ENCODE results near the gene CNTNAP5. TPM values are rescaled to one million over a fixed set of nuclear protein-coding genes. Genes with fewer than 3 reads are reported as not detected.

The CNTNAP5 gene
- total RNA-seq, 1 experiment from 2014 or later: 0.48 TPM

- no peak overlapping the region for H2AFZ ChIP-seq (ENCODE audit: low read length)
- H3K79me1 ChIP-seq (ENCODE audit: insufficient read depth, low read depth, low read length, poor library complexity, severe bottlenecking): no peaks in the 10 kb centered on the region
- no peak overlapping the region for H3K4ac ChIP-seq (ENCODE audit: low read depth, low read length)
- H3K56ac ChIP-seq (ENCODE audit: insufficient read length, low read depth, low read length): no peak overlapping the region
- H2BK20ac ChIP-seq (ENCODE audit: low read depth, low read length, poor library complexity, severe bottlenecking): no peak overlapping the region
- no peaks in the 10 kb centered on the region for H3K4me1 ChIP-seq (ENCODE audit: insufficient read depth, low read length)
- no peak overlapping the region for H2BK12ac ChIP-seq (ENCODE audit: insufficient read length, low read depth, low read length)
- no peak overlapping the region for H4K91ac ChIP-seq (ENCODE audit: insufficient read length, low read depth, low read length)
- H3K79me2 ChIP-seq (ENCODE audit: insufficient read depth, low read length): no peaks in the 10 kb centered on the region
- Mint-ChIP-seq H3K4me1 (peaks cover 19 to 20% of the 10 kb centered on the region in 2 experiments), H3K36me3 (ENCODE audit: insufficient read depth in 1 of 3, low read depth in 3 of 3) (no peaks in the 10 kb centered on the region), H3K27me3 (ENCODE audit: low read depth) (no peaks in the 10 kb centered on the region), H3K9me3 (no peaks in the 10 kb centered on the region), H3K4me3 (no peak overlapping the region), H3K27ac (no peak overlapping the region; a peak in 1 of 7 replicates)
- H2AK5ac ChIP-seq (ENCODE audit: insufficient read length, low read length): no peak overlapping the region
- H4K20me1 ChIP-seq (ENCODE audit: control insufficient read depth, insufficient read depth, insufficient read length): no peaks in the 10 kb centered on the region
- no peak overlapping the region for H3K23ac ChIP-seq (ENCODE audit: insufficient read length, low read depth, low read length)
- no peak overlapping the region for H3T11ph ChIP-seq (ENCODE audit: low read length)
- no CpG with 5 or more reads among the region's 6 CpGs for WGBS (ENCODE audit: extremely low coverage, insufficient read length, low lambda C conversion rate)
- no peak overlapping the region for H3K27ac ChIP-seq (ENCODE audit: insufficient read length, low read depth, low read length)
- no peak overlapping the region for H4K5ac ChIP-seq (ENCODE audit: insufficient read length, low read depth, low read length)
- no peak for DNase-seq
- H2BK15ac ChIP-seq (ENCODE audit: low read depth, low read length): no peak overlapping the region
- no peak overlapping the region for H2BK5ac ChIP-seq (ENCODE audit: insufficient read length, low read length)
- H3K4me2 ChIP-seq (ENCODE audit: insufficient read depth, insufficient read length, low read length): no peak overlapping the region
- H3K27me3 ChIP-seq (ENCODE audit: insufficient read depth, low read length): no peaks in the 10 kb centered on the region
- no peak overlapping the region for H2BK120ac ChIP-seq (ENCODE audit: low read depth, low read length, poor library complexity, severe bottlenecking)
- H3K18ac ChIP-seq (ENCODE audit: insufficient read length, low read depth, low read length): no peak overlapping the region
- H4K8ac ChIP-seq (replicated peaks; ENCODE audit: insufficient read length, low read depth, low read length): no peak overlapping the region
- no peak overlapping the region for H3K14ac ChIP-seq (ENCODE audit: insufficient read depth, low read length)
- H3K23me2 ChIP-seq (ENCODE audit: insufficient read length, low read depth, low read length, poor library complexity, severe bottlenecking): no peaks in the 10 kb centered on the region
- no peaks in the 10 kb centered on the region for H3K9me3 ChIP-seq (ENCODE audit: control insufficient read depth, low read depth, low read length)
- no peak overlapping the region for H3K9ac ChIP-seq (ENCODE audit: extremely low read depth, insufficient read length, low read length)
- TF ChIP-seq CTCF (conservative IDR thresholded peaks at IDR 0.05): no peak
Observed at GRCh38 chr2:124478761-124479160, 453.7 kb downstream of the CNTNAP5 start.
